ENCODE results near the gene CD8A.

The CD8A gene

DNA sequence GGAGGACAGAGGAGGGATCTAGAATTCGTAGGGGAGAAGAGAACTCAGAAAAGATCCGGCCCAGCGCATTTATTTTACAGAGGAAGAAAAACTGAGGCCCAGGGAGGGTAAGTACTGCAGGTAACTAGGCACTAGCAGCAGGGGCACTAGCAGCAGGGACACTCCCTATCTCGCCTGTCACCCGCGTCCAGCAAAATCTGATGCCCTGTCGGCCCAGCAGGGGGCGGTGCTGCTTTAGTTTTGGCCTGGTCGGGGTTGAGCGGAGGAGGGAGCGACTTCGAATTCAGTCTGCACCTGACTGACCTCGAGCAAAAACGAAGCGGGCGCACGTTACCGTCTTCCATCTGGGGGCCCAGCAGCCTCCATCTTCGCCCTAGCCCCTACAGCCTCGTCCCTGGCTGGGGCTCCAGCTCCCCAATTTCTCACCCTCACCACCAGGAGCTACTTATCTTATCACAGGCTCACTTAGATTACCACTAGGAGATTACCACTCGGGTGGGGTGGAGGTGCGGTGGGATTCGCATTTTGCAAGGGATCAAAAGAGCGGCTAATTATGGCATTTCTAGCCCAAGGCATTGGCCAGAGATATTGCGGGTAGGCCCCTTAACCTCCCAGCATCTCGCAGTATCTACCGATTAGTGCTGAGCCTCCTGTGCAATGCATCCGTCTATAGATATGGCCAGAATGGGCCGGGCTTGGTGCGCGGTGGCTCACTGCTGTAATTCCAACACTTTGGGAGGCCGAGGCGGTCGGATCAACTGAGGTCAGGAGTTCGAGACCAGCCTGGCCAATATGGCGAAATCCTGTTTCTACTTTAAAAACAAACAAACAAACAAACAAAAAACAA lies 17.8 kb upstream of the CD8A start:
- DNase-seq = peak; percentile 93 to 95

DNA sequence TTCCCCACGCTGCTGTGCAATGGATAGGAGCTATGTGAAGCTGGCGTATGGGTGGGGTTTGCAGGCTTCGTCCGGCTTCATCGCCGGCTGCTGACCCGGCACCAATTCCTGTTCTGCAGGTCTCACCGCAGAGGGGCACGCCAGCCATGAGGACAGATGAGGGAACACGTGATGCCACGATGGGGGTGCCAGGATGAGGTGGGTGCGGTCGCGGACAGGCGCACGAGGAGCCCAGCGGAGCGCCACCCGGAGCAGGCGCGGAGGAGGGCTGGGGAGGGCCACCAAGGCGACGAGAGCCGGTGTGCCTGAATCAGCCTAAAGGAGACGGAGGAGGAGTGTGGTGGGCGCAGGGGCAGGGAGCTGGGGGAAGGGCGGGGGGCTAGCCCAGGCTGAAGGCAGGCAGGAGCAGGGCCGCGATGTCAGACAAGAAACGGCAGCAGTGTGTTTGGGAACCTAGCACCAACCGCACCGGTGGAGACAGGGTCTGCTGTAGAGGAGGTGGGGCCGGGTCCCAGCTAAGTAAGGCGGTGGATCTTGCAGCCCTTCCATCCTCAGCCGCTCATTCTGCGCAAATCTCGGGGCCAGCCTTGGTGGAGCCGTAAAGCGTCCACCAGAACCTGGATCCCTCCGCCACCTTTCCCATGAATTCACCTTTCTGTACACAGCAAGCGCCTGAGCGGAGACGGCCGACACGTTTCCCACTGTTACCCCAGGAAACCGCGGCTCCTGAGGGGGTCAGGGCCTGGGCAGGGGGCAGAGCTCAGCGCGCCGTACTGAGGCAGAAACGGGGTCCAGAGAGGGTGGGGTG lies 17.0 kb upstream of the CD8A start:
- DNase-seq = peak; percentile 57 to 70

DNA sequence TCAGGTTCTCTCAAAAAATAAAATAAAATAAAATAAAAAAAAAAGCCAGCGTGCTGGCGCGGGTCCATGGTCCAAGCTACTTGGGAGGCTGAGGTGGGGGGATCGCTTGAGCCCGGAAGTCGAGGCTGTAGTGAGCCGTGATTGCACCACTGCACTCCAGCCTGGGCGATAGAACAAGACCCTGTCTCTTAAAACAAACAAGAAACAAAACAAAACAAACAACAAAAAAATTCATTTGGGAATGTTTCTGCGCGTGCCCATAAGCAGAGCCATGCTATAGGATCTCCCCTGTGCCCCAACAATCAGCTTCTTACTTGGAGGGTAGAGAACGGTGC lies 16.4 kb upstream of the CD8A start:
- DNase-seq = no peak

DNA sequence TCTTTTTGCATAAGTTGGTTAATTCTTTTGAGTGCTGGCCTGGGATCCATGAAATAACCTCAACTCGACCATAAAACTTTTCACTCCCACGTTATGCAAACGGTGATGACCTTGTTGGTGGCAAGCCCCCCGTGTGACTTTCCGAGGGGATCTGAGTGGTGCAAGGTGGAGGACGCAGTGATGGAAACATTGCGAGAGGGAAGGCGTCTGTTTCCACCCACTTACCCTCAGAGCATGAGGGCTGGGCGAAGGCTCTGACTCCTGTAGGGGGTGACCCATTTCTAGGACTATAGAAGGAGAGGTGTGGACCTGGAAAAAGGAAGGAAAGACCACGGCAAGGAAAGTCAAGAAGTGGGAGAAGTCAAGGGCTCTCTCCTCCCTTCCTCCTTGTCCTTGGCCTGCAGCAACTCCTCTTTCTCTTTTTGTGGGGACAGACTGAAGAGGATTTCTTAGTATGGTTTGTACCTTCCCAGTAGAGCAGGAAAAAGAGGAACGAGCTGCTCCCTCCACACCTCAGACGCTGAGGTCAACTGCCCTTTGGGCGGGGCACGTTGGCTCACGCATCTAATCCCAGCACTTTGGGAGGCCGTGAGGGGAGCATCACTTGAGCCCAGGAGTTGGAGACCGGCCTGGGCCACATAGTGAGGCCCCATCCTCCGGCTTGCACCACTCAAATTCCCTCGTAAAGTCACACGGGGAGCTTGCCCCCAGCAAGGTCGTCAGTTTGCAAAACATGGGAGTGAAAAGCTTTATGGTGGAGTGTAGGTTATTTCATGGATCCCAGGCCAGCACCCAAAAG lies 15.5 kb upstream of the CD8A start:
- no peak for DNase-seq

DNA sequence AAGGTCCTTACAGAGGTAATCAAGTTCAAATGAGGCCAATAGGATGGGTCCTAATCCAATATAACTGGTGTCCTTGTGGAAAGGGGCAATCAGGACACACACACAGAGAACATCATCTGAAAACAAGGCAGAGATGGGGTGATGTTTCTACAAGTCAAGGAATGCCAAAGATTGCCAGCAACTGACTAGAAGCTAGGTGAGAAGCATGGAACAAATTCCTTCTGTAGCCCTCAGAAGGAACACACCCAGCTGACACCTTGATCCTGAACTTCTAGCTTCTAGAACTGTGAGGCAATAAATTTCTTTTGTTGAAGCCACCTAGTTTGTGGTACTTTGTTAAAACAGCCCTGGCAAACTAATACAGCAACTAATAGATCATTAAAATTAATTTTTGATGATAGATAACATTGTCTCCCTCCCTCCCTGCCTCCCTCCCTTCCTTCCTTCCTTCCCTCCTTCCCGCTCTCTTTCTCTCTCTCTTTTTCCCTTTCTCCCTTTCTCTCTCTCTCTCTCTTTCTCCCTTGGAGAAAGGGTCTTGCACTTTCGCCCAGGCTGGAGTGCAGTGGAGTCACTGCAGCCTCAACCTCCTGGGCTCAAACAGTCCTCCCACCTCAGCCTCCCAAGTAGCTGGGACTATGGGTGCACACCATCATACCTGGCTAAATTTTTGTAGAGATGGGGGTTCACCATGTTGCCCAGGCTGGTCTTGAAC lies 10.3 kb upstream of the CD8A start:
- DNase-seq = no peak

DNA sequence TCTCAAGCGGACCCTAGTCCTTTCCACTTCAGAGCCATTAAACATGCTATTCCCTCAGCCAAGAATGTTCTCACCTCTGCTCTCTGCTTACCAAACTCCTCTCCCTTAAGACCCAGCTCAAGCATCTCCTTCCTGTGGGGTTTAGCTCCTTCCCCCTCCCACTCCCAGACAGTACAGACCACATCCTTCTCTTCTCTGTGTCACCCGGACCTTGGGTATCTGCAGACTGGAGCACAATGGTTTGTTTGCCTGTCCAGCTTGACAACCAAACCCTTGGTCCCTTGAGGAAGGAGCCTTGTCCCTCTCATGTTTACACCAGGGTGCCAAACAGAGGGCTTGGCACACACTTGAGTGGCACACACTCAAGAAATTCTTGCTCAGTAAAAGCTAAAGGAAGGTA lies 4.1 kb upstream of the CD8A start:
- DNase-seq = peak in 1 of 2 donors; percentile 47

DNA sequence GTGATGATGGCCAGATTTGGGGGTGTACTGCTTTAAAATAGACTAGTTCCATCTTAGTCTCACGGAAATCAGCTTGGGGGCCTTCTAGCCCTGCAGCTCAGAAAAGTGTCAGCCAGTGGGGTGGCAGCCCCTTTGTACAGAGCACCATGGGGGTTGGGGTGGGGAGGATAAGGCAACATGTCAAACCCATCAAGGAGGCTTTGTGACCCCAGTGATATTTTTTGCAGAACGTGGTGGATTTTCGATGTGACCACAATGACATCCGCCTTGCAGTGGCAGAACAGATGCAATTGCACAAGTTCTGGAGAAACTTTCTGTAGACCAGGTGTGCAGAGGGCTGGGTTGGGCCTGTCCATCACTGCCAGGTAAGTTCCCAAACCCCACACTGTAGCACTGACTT lies 3.0 kb upstream of the CD8A start:
- DNase-seq = peak; percentile 56 to 63

DNA sequence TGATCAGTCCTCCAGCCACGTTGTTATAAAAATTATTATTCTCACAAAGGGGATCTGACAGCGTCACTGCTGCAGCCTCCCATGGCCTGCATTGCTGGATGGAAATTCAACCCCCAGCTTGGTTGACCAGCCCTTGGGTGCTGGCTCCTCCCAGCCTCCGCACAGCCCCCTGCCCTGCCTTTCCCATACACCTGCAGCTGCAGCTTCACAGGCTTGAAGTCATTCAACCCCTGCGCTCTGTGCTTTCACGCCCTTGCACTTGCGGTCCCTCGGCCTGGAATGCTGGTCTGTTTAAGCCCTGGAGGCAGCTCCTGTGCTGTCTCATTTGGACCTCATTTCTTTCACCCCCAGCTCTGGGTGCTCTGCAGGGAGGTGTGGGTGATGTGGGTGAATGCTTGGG lies 860 bp upstream of the CD8A start:
- no peak for DNase-seq

DNA sequence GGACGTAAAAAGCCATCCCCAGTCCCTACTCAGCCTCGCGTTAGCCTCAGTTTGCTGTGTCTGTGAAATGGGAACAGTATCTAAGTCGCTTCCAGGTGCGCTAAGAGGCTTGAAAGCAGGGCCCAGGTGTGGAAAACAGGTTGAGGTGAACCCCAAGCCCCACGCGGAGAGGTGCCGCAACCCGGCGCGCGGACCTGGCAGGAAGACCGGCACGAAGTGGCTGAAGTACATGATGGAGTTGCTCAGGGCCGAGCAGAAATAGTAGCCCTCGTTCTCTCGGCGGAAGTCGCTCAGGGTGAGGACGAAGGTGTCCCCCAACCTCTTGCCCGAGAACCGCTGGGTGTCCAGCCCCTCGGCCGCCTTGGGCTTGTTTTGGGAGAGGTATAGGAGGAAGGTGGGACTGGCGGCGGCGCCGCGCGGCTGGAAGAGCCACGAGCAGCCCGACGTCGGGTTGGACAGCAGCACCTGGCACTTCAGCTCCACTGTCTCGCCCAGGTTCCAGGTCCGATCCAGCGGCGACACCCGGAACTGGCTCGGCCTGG lies 508 bp downstream of the CD8A start:
- DNase-seq = no peak

DNA sequence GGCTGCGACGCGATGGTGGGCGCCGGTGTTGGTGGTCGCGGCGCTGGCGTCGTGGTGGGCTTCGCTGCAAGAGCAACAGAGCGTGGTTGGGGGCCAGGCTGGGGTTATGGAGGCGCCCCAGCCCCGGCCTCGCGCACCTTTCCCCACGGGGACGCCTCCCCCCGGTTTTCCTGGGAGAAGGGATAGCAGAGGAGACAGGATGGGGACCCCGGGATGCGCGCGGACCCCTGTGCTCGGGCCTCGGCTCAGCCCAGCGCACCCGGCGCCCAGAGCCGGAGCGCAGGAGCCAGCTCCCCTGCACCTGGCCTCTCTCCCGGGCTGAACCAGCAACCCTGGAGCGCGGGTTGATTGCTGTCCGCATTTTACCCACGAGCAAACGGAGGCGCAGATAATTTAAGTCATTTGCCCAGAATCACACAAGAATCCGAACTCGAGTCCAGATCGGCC lies 1.0 kb downstream of the CD8A start:
- DNase-seq = no peak

DNA sequence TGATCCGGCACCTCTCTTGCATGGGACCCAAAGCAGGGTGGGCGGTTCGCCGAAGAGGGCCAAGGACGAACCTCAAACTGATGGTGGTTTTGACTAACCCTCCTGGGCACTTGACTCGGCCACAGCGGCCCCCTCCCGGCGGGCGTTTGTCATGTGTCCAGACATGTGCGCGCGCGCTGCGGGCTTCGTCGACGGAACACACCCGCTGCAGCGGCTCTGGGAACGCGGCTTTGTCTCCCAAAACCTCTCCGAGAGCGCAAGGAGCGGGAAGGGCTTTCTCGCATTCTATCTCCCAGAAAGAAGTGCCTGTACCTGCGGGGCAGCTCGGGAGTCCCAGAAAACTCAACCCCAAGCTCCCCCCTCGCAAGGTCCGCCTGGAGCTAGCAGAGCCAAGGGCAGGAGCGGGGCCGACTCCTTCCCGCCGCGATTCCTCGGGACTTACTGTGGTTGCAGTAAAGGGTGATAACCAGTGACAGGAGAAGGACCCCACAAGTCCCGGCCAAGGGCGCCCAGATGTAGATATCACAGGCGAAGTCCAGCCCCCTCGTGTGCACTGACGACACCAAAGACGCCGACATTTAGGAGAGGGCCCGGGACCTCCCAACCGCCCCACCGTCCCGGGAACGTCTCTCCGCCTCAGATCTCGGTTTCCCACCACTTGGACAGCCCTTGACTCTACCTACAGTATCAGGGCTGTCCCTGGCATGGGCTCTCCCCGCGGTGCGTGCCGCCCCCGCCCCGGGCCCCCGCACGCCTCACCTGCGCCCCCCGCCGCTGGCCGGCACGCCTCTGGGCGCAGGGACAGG lies 1.6 kb downstream of the CD8A start:
- DNase-seq = peak in 1 of 2 donors; percentile 38

DNA sequence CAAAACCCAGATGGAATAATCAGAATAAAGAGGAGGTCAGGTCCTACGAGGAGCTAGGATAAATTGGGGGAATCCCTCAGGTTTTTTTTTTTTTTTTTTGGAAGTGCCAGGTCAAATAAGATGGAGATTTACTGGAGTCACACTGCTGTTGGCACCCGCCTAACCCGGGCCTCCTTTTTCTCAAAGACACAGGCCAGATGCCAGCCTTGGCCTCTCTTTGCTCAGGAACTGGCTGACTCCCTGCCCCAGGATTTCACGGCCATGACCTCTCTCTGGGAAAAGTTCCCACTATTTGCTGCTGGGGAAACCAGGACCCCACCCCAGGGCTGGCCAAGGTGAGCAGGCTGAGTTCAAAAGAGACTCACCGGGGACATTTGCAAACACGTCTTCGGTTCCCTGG lies 2.5 kb downstream of the CD8A start:
- no peak for DNase-seq

DNA sequence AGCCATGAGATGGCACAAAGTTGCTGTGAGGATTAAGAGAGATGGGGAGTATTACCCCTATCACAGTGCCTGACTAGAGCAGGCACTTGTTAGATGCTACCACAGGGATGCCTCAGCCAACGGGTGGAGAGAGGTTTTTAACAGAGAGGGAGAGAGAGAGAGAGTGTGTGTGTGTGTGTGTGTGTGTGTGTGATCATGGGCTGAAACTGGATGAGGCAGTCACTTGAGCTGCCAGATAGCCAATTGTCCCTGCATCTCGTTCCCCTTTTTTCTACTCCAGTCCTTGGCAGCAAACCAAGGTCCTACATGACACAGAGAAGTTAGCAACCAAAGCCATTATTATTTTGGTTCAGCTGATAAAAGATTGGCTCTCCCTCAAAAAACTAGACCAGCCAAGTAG lies 3.0 kb downstream of the CD8A start:
- DNase-seq = peak; percentile 40 to 67

DNA sequence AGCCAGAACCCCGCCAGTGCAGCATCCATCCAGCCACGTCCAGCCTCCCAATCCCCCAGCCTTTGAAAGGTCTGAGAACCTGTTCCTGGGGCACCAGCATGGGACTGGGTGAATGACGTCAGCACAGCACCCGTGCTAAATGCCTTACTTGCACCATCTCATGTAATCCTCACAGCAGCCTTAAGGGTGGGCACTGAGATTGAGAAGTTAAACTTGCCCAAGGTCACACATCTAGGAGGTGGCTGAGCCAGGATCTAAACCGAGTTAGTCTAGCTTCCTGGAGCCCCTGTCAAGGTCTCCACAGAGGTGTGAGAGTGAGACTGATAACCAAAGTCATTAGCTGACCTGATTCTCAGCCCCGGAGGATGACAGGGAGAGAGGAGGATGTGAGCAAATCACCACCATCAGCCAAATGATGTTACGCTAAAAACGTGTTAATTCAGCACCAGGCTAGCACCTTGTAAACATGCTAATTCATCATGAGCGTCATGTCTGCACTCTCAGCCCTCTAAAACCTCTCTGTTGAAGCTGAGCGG lies 4.6 kb downstream of the CD8A start:
- peak; percentile 78 to 90 for DNase-seq

DNA sequence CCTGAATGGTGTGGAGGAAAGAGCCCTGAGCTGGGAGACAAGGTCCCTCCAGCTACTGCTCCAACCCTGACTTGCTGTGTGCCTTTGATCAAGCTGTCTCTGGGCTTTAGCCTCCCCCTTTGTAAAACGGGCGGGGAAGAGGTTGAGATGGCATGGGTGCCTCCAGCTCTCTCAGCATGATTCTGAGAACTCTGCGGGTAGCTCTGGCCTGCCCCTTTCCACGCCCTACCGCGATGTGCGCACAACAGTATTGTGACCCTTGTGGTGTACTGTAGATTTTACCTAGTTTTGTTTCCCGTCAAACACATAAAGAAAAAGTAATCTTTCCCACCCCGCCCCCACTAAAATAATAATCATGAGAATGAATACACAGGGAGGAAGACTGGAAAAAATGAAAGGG lies 5.3 kb downstream of the CD8A start:
- peak; percentile 79 to 84 for DNase-seq

DNA sequence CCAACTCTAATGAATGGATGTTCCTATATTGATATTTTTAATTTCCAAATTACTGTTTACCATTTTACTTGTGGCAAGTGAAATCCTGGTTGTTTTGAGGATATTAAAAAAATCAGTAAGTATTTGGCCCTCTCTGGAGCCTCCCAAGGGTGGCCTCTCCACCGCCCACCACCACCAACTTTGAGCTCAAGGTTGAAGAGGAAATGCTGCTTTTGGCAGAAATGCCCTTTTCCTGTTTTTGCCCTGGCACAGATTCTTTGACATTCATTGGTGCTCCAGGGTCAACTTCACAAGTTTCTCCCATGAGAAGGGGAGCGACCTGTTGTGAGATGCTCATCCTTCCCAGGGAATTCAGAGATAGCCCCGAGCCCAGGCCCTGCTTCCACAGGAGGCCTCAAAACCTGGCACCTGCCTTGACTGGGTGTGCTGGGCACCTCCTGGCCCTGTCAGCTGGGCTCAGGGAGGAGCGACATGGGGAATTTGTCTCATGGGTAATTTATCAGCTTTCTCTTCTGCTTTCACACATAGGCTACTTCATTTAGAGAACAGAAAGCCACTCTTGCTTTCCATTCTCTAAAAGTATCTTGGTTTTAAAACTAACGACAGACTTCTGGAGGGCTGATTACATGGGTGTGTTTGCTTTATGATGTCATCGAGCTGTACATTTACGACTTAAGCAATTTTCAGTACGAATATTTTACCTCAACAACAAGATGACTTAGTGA lies 6.9 kb downstream of the CD8A start:
- peak in 1 of 2 donors; percentile 37 for DNase-seq

DNA sequence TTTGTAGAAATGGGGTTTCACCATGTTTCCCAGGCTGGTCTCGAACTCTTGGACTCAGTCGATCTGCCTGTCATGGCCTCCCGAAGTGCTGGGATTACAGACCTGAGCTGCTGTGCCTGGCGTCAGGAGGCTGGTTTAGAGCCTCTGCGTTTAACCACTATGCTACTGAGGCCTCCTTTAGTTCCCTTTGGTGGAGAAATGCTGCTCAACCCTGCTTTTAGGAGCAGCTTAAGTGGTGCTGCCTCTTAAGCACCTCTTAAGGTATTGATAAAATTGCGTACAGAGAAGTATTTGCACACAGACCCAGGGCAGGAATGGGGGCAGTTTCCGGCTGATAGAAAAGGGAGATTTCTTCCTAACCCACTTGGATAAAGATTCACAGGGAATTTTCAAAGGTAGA lies 8.0 kb downstream of the CD8A start:
- DNase-seq = no peak

DNA sequence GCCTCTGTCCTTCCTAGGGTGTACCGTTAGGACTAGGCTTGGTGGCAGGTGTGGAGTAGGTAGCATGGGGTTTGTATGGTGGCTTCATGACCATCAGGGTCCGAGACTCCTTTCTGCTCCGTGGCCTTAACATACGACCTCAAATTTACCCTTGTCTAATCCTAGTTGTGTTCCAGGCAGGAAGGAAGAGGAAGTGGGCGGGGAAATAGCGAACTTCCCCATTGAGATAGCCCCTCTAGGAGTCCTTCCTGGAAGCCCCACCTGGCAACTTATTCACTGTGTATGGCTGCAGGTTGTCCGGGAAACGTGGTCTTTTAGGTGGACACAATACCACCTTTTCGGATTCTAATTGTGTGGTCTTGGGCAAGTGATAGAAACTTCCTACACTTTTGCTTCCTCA lies 9.3 kb downstream of the CD8A start:
- no peak for DNase-seq

DNA sequence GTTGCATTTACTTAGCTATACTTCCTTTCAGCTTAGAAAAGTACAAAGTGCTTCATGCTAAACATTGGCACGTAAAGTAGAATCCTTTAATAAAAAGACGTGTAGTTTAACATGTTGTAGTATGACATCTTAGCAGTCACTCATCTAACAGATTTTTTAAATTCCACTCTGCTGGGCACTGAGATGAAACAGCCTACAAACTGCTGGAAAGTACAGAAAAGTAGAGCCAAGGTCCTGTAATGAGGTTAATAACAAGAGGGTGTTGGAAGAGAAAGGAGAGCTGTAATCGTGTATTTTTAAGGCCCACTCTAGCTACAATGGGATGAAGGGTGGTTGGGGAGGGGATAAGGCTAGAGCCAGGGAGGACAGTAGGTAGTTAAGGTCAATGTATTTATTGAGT lies 10.7 kb downstream of the CD8A start:
- no peak for DNase-seq

DNA sequence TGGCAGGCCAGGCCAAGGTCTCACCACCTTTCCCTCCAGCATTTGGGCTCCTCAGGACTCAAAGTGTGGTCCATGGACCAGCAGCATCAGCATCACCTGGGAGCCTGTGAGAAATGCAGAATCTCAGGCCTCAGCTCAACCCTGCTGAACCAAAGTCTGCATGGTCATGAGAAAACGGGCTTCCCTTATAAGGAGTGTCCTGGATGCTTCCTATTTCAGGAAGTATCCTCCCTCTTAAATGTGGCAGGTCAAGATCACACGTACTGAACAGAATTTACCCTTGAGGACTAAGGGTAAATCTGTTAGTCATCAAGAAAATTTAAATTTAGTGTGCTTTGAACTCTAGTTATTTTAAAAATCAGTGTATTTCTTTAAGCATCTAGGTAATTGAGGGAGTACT lies 11.8 kb downstream of the CD8A start:
- DNase-seq = no peak

DNA sequence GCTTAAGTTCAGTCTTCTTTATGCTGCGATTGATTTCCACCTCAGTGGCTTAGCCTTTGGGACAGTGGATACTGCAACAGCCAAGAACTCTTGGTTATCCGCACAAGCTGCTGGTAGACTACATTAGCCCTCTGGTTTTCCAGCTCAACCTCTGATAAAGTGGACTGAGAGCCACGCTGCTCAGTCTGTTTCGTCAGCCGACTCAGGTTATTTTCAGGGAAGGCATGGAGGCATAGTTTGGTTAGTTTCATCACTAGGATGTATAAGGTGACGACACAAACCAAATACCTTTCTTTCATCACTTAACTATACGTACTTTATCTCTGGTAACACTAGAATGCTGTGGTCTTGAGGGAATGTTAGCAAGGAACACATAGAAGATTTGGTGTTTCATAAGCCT lies 14.2 kb downstream of the CD8A start:
- DNase-seq = no peak

Measured in CD4-positive, alpha-beta T cell treated with Interleukin-4 for 1 hour (primary cell).